ENCODE results near the gene MRPS9.

GRCh38 chr2:105078906-105079495 is 41.1 kb downstream of the MRPS9 start:
- TF ChIP-seq CTCF (IDR thresholded peaks at IDR 0.05): no peak
- TF ChIP-seq POLR2A (IDR thresholded peaks at IDR 0.05): no peak
